ENCODE data around the gene PHF10. TPM values are rescaled to one million over a fixed set of nuclear protein-coding genes. Genes with fewer than 3 reads are reported as not detected.
A peak's percentile ranks its signal among the peaks of the same experiment; 100 is the strongest.

Gene PHF10
- total RNA-seq, 1 donor from 2014 or later = 76.5 TPM

DNA sequence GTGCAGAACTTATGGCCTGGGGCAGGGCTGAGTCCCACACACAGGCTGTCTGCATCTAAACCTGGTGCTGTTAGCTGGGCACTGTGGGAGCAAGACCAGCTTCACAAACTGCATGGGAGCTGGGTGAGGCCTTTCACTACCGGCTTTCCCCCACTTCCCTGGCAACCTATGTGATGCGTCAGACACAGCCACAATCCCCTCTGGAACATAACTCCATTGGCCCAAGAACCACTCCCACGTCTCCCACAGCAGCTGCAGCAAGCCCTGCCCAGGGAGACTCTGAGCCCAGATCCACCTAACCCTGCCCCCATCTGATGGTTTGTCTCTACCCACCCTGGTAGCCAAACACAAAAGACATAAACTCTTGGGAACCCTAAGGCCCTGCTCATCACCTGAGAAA, 31.8 kb downstream of the PHF10 start:
- ATAC-seq (no peak), DNase-seq (ENCODE audit: low spot score) (no peak)
- intact Hi-C loops (cut with DNase I) = no loop called here

DNA sequence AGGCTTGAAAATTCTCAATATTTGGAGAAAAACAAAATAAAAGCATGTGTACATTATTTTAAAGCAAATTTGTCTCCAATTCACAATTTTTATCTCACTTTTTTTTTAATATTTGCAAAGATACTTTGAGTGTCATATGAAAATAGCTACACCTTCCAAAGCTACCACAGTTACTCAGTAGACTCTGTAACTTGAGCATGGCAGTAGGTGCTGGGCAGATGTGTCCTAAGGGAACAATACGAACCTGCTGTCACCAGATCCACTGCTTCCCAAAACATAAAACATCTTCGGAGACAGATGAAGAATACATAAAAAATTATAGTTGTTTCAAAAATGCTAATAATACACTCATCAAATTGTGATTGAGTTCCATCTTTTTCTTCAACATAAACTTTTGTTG, 33.0 kb downstream of the PHF10 start:
- no peak for ATAC-seq
- intact Hi-C loops (cut with DNase I) = no loop called here
- DNase-seq (ENCODE audit: low spot score) = no peak

DNA sequence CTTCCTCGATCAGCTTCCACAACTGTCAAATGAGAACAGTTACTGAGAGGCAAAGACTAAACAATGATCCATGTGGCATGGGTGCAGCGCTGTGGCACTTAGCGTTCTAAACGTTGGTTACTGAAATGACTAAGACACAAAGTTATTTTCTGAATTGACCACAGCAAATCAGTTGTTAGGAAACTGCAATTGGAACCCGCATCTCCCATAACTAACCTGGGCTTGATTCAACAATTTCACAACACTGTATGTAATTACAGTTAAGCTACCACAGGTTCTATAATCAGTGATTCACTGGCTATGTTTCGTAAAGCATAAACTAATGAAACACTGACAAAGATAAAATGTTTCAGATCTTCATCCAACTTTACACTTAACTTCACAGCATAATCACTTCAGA, 35.0 kb downstream of the PHF10 start:
- intact Hi-C loops (cut with DNase I) = no loop called here
- no peak for ATAC-seq
- no peak for DNase-seq (ENCODE audit: low spot score)

DNA sequence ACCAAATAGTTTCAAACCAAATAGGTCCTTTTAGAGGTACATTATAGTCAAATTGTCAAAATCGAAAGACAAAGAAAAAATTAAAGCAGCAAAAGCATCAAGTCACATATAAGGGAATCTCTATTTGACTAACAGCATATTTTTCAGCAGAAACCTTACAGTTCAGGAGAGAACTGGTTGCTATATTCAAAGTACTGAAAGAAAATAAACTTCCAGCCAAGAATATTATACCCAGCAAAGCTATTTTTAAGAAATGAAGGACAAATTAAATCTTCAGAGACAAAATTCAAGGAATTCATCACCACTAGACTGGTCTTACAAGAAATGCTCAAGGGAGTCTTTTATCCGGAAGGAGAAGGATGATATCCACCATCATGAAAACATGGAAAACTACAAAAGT, 38.4 kb downstream of the PHF10 start:
- intact Hi-C loops (cut with DNase I) = no loop called here
- DNase-seq (ENCODE audit: low spot score) (no peak), ATAC-seq (no peak)

DNA sequence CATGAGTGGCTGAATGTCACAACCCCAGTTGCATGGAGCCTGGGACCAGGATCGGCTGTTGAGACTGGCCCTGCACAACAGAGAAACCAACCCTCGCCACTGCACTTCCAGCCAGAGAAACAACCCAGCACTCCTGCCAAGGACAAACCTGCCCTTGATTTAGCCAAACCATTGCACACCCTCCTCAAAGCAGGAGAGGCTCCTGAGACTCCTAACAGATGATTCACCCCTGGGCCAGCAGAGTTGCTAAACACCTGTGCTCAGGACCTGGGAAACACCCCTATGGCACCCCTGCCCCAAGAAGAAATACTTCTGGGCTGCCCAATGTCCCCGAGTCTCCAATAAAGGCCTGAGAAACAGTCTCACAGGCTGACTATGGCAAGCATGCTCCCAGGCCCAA, 40.2 kb downstream of the PHF10 start:
- no peak for DNase-seq (ENCODE audit: low spot score)
- ATAC-seq = no peak
- intact Hi-C loops (cut with DNase I) = no loop called here

DNA sequence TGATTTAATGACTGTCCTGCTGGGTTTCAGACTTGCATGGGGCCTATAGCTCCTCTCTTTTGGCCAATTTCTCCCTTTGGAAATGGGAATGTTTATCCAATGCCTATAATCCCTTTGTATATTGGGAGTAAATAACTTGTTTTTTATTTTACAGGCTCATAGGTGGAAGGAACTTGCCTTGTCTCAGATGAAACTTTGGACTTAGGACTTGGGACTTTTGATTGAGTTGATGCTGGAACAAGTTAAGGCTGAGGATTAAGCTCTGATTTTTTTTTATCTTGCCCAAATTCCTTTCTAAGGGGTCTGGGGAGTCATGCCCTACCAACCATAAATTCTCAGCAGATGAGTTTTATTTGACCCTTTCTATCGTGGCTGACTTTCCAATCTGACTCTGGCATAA, 46.0 kb downstream of the PHF10 start:
- no peak for ATAC-seq
- no peak for DNase-seq (ENCODE audit: low spot score)
- intact Hi-C loops (cut with DNase I) = no loop called here

DNA sequence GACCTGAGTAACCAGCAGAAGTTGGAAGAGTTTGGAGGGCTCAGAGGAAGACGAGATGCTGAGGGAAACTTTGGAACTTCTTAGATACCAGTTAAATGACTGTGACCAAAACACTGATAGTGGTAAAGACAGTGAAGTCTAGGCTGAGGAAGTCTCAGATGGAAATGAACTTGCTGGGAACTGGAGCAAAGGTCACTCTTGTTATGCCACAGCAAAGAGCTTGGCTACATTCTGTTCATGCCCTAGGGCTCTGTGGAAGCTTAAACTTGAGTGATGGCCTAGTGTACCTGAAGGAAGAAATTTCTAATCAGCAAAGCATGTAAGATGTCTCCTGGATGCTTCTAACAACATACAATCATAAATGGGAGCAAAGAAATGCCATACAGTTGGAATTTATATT, 47.2 kb downstream of the PHF10 start:
- intact Hi-C loops (cut with DNase I) = no loop called here
- DNase-seq (ENCODE audit: low spot score) (no peak), ATAC-seq (no peak)

DNA sequence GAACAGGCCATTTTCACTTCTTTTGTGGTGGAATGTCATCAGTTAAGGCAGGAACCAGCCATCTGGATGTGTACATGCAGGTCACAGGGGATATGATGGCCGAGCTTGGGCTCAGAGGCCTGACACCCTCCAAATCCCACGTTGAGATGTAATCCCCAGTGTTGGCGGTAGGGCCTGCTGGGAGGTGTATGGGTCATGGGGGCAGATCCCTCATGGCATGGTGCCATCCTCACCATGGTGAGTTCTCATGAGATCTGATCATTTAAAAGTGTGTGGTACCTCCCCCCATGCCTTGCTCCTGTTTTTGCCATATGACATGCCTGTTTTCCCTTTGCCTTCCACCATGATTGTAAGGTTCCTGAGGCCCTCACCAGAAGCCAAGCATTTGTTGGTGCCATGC, 49.3 kb downstream of the PHF10 start:
- ATAC-seq (no peak), DNase-seq (ENCODE audit: low spot score) (no peak)
- intact Hi-C loops (cut with DNase I) = no loop called here

DNA sequence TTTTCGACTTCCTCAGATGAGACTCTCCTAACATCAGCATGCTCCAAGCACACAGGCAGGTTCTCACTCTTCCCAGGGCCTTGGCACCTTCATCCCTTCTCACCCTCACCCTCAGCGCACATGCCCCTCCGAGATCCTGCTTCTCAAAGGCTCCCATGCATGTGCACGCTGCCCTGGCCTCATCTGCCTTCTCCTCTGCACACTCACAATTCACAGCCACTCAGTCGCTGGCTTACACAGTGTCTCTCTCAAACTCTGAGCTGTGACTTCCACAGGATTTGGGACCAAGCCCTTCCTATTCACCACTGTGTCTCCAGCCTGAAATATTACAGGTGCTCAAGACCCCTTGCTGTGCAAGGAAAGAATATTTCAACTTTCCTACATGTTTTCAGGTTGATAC, 52.7 kb downstream of the PHF10 start:
- intact Hi-C loops (cut with DNase I) = no loop called here
- no peak for ATAC-seq
- no peak for DNase-seq (ENCODE audit: low spot score)

DNA sequence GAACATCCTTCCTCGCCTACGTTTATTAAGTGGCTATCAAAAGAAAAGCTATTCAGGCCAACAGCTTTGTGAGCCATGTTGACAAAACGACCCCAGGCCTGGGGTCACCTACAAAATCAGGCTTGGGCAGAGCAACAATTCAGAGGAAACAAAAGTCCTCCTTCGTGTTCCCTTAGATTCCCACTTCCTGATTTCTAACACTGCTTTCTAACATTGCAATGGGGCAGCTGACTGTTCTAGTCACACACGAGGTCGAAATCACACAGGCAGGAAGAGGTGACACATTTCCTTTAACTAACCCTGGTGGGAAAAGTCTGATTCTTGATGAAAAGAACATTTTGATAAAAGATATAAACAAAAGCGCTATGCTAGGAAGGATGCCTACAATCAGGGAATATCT, 54.4 kb downstream of the PHF10 start:
- DNase-seq (ENCODE audit: low spot score) (no peak), ATAC-seq (no peak)
- intact Hi-C loops (cut with DNase I) = no loop called here

DNA sequence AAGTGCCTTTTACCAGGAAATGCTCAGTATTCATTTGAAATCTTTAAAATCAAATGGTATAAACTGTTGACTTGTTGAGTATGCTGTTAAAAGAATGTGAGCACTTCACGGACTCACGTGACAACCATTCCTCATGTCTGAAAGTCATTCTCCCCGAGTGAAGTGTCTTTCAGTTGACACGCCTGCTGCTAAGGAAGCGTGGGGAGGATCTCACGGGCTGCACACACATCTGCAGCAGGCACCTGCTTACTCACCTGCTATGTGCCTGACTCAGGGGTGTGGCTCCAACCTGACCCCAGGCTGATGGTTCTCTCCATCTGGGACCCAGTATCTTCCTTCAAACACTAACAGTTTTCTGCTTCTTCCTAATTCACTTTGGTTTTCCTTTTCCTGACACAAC, 55.2 kb downstream of the PHF10 start:
- no peak for ATAC-seq
- intact Hi-C loops (cut with DNase I) = no loop called here

DNA sequence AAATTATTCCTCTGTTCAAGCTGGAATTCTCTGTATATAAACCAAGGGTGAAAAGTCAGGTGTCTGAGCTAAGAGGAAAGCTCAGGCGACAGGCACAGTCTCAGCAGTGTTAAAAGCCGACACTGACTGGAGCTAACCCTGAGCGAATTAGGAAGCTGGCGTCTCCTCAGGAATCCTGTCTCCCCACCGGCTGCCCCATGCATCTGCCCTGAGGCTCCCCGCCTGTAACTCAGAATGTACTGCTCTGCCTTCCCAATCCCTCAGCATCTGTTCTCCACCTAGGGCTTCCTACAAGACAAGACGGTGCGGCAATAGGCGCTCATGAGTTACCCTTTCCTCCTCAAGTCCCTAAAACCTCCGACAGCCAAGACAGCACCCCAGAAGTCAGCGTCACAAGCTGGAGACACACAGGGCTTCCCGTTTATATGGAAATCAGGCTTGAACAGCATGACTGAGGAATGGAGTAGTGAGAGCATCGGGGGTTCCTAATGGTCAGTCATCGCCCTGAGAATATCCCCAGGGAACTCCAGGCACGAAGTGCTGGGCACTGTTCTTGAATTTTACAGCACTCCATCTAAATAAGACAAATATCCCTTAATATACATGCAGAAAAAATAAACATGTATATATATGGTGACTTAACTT, 56.0 kb downstream of the PHF10 start:
- intact Hi-C loops (cut with DNase I) = no loop called here
- no peak for ATAC-seq
- DNase-seq (ENCODE audit: low spot score) = no peak

More for the DNA sequence above, 55.2 kb downstream of the PHF10 start:
- no peak for DNase-seq (ENCODE audit: low spot score)

DNA sequence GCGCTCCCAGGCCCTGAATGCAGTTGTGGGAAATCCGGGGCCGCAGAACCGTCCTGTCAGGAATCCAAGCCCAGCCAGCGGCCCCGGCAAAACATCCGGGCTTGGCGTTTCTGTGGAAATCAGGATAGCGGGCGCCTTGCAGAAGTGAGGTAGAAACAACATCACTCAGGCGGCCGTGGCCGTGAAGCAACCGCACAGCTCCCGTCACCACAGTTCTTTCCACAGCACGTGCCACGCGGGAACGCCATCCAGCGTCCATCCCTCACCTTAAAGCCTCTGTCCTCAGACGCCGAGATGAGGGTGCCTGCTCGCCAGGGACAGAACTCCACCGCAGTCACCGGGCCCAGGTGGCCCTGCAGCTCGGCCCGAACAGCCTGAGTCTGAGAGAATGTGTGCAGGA, 56.6 kb downstream of the PHF10 start:
- peak; percentile 46 for DNase-seq (ENCODE audit: low spot score)
- no peak for ATAC-seq
- intact Hi-C loops (cut with DNase I) = no loop called here

DNA sequence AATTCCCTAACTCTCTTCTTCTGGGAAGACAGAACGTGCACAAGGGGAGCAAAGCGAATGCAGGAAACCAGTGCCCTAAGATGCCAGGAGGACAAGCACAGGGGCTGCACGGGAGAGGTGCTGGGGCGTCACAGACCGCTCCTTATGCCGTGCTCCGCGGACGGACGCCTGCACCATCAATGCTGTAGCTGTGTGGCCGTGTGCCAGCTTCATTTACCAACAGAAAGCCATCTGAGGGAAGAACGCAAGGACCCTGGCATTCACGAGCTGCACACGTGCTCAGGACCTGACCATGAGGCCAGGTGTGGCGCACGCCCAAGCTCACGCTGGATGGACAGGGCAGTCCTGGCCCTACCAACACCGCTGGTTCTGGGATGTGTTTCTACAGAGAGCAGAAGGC, 57.9 kb downstream of the PHF10 start:
- intact Hi-C loops (cut with DNase I) = no loop called here

DNA sequence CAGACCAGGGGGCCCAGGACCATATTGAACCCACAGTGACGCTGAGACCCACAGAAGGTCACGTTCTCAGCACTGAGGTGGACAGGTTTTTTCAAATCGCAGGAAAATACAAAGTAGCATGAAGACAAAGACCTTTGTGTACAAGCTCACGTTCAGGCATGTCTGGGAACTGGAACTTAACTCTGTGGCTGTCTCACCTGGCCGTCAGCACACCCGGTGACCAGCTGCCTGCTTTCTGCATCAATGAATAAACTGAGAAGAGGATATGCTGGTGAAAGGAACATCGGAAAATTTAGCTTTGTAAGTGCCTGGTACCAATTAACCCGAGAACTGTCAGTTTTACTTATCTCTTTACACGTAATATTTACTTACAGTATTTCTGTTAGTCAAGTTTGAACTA, 59.0 kb downstream of the PHF10 start:
- ATAC-seq (no peak), DNase-seq (ENCODE audit: low spot score) (no peak)
- intact Hi-C loops (cut with DNase I) = no loop called here

More for the DNA sequence above, 57.9 kb downstream of the PHF10 start:
- ATAC-seq = peak; percentile 22
- DNase-seq (ENCODE audit: low spot score) = no peak

DNA sequence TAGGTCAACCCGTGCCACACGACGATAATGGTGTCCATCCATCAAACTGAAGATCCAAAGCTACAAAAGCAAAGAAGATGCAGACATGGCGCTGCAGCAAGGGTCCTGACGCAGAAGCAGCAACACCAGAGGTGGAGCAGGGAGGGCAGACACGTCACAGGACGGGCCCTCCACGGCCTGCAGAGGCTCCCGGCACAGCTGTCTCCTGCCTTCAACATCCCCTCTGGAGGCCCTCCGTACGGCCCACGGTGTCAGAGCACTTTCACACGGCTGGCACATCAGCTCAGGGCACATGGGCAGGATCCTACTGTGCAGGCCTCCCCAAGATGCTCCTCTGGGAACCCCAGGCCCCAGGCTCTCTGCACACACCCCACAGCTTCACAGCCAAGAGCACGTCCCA, 60.1 kb downstream of the PHF10 start:
- no peak for ATAC-seq

DNA sequence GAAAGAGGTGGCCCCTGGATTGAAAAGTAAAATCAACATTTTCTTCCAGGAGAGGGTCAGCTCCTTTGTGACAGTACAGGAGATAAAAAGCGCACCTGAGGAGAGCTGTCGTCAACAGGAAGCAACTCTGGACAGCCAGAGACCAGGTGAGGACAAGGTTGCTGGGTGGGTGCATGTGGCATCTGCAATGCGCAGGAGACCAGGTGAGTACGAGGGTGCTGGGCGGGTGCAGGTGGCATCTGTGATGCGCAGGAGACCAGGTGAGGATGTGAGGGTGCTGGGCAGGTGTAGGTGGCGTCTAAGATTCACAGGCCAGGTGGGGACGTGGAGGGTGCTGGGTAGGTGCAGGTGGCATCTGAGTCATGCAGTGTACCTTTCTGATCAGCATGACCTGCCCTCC, 60.8 kb downstream of the PHF10 start:
- peak; percentile 51 for DNase-seq (ENCODE audit: low spot score)
- ATAC-seq = no peak
- intact Hi-C loops (cut with DNase I) = no loop called here

More for the DNA sequence above, 60.1 kb downstream of the PHF10 start:
- intact Hi-C loops (cut with DNase I) = no loop called here
- peak; percentile 23 for DNase-seq (ENCODE audit: low spot score)

DNA sequence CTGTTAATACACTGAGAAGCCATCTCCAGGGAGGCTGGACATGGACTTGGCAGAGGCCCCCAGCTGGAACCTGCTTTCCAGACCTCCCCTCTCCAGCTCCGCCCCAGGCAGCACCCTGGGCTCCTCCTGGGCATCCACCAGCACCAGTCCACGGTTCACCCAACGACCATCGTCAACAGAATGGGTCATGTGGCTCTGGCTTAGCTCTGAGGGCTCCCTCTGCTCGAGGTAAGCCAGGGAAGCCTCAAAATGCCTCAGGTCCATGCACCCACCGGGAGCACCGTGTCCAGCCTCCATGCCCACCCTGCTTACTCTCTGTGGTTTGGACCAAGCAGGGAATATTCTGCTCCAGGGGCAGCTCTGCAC, 62.9 kb downstream of the PHF10 start:
- ATAC-seq (no peak), DNase-seq (ENCODE audit: low spot score) (no peak)
- intact Hi-C loops (cut with DNase I) = no loop called here

DNA sequence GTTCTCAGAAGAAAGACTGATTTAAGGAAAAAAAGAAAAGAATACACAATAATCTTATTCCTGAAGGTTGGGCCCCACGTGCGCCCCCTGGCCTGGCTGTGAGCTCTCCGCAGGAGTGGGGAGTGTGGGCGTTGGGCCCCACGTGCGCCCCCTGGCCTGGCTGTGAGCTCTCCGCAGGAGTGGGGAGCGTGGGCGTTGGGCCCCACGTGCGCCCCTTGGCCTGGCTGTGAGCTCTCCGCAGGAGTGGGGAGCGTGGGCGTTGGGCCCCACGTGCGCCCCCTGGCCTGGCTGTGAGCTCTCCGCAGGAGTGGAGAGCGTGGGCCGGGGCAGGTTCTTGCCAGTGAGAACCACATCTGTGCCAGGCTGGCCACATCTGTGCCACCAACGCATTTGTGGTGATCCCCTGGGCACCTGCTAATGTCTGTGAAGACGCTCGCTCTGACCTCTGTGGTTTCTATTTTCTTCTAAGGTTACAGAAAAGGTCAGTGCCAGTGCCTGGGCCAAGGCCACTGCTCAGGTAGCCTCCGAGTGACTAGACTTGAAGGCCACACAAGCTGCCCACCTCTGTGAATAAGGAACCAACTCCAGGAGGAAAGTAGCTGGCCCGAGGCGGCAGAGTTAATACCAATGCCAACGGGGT, 63.4 kb downstream of the PHF10 start:
- no peak for ATAC-seq
- intact Hi-C loops (cut with DNase I) = no loop called here
- DNase-seq (ENCODE audit: low spot score) = no peak

DNA sequence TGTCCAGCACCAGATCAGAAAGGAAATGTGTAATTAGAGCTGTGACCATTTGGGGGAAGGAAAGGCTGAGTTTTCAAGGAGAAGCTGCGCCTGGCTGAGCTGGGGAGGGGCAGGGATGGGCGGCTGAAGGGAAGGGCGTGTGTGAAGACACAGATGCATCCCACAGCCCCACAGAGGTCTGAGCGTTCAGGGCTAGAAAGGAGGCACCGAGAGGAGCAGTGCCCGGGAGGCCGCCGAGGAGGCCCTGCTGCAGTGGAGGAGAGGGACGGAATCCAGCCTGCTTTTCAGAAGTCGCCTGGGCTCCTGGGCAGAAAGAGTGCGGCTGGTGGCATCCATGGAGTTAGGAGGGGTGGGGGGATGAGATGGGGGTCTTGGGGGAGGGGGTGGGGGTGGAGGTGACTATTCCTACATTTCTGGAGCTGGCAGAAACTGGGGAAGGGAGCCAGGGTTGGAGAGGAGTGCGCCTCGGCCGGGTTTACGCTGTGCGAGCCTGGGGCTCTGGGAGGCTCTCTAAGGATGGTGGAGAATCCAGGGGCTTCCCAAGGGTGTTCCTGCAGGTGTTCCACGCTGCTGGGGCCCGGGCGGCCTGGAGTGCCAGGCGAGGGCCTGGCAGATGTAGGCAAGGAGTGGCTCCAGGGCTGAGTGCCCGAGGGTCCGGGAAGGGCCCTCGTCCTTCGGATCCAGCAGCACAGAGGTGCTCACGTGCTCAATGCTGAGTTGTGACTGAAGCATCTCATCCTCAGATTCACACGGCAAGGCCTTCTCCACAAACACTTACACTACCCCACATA, 64.3 kb downstream of the PHF10 start:
- DNase-seq (ENCODE audit: low spot score) (no peak), ATAC-seq (no peak)
- intact Hi-C loops (cut with DNase I) = no loop called here

DNA sequence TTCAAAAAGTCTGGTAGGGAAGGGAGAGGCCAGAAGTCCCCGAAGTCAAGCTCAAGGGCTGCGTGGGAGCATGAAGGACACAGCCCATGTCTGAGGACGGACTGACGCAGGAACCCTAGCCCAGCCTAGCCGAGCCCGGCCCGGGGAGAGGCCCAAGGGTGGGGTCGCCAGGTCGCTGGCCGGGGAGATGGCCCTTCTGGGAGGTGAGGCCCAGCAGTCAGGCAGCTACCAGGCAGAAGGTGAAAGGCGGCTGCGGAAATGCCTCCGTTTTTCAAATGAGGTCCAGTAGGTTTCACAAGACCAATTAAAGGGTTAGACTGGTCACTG, 67.1 kb downstream of the PHF10 start:
- DNase-seq (ENCODE audit: low spot score) = no peak
- intact Hi-C loops (cut with DNase I) = no loop called here
- no peak for ATAC-seq

All from sciatic nerve (tissue), 2 donors.